Fibroblast of lung (primary cell): ENCODE results near the gene ENTR1. TPM values are rescaled to one million over a fixed set of nuclear protein-coding genes. Genes with fewer than 3 reads are reported as not detected.

Source experiments
- DNase-seq, 2 donors: peaks; one replicate each; pipeline versions ENCODE4 v3.0.0 to v3.0.0-alpha.2; 2010; ENCODE audit warnings: low read depth in 2 of 2
- H2AFZ ChIP-seq: 2 replicates; pipeline ENCODE4 v1.5.1; 2012; ENCODE audit warnings: low read length, control low read depth, inconsistent platforms
- H3K27ac ChIP-seq: 2 replicates; pipeline ENCODE4 v1.5.1; 2011; ENCODE audit warnings: low read length, control low read depth; ENCODE audit not compliant: insufficient read depth
- H3K27me3 ChIP-seq: 2 replicates; pipeline ENCODE4 v1.5.1; 2011; ENCODE audit warnings: mild to moderate bottlenecking, low read length; ENCODE audit not compliant: control insufficient read depth, insufficient read depth
- H3K36me3 ChIP-seq: 2 replicates; pipeline ENCODE4 v1.5.1; 2011; ENCODE audit warnings: low read length; ENCODE audit not compliant: control insufficient read depth, insufficient read depth
- H3K4me1 ChIP-seq: 2 replicates; pipeline ENCODE4 v1.5.1; 2011; ENCODE audit warnings: low read length; ENCODE audit not compliant: control insufficient read depth, insufficient read depth; ENCODE audit errors: extremely low read depth
- H3K4me2 ChIP-seq: 2 replicates; pipeline ENCODE4 v1.5.1; 2011; ENCODE audit warnings: low read length, control low read depth; ENCODE audit not compliant: insufficient read depth; ENCODE audit errors: extremely low read depth
- H3K4me3 ChIP-seq, 4 experiments: fragments of 200-600 bp in 1 of 4; sonication (generic) in 1 of 4; replicated peaks in 1 of 4; 2 replicates each; pipeline ENCODE4 v1.5.1; 2011 to 2016; ENCODE audit warnings: low read length in 4 of 4, low read depth in 3 of 4, mild to moderate bottlenecking in 3 of 4, control low read depth in 2 of 4, inconsistent platforms in 1 of 4, mixed read lengths in 1 of 4; ENCODE audit not compliant: insufficient read depth in 1 of 4; ENCODE audit errors: control extremely low read depth in 1 of 4
- H3K79me2 ChIP-seq: 2 replicates; pipeline ENCODE4 v1.5.1; 2012; ENCODE audit warnings: mild to moderate bottlenecking, low read length, inconsistent platforms; ENCODE audit not compliant: control insufficient read depth, insufficient read depth
- H3K9ac ChIP-seq: 2 replicates; pipeline ENCODE4 v1.5.1; 2011; ENCODE audit warnings: mild to moderate bottlenecking, low read length, control low read depth; ENCODE audit not compliant: insufficient read depth
- H3K9me3 ChIP-seq: 2 replicates; pipeline ENCODE4 v1.5.1; 2012; ENCODE audit warnings: low read depth, low read length; ENCODE audit not compliant: control insufficient read depth, insufficient read depth
- H4K20me1 ChIP-seq: 2 replicates; pipeline ENCODE4 v1.5.1; 2011; ENCODE audit warnings: low read length; ENCODE audit not compliant: control insufficient read depth, insufficient read depth; ENCODE audit errors: extremely low read depth
- CTCF ChIP-seq, 2 donors: IDR thresholded peaks in 1 of 2; conservative IDR thresholded peaks in 1 of 2; 1 replicate in 1 of 2; 2 replicates in 1 of 2; pipeline ENCODE4 v1.5.1; 2011 to 2012; ENCODE audit warnings: low read length in 2 of 2, control low read depth in 1 of 2, inconsistent platforms in 1 of 2, low read depth in 1 of 2, mild to moderate bottlenecking in 1 of 2
- EZH2 ChIP-seq: IDR thresholded peaks from 2 replicates; pipeline ENCODE4 v1.5.1; 2012; ENCODE audit warnings: low read length, control low read depth, mild to moderate bottlenecking; ENCODE audit errors: missing control alignments
- polyA plus RNA-seq, 2 donors: library from polyadenylated mRNA; depleted of rRNA in 1 of 2; stranded (reverse) in 1 of 2; unstranded in 1 of 2; fragments of >200 nt; gene quantifications; 2 replicates each; pipeline ENCODE4 v1.2.1, GENCODE V29; 2011 to 2012; ENCODE audit warnings: missing spikeins in 1 of 2
- total RNA-seq: library from RNA; depleted of rRNA; stranded (reverse); fragments of >200 nt; gene quantifications from 2 replicates; pipeline ENCODE4 v1.2.1, GENCODE V29; 2014

The ENTR1 gene
- total and polyA plus RNA-seq, 2 donors (not counting 1 experiment from before 2014, with no cell fraction given) = 24.5 to 31.9 TPM

- H4K20me1 ChIP-seq = no peaks in the 10 kb centered on the region
- no peak for TF ChIP-seq CTCF (conservative IDR thresholded peaks at IDR 0.05 in 1 of 2, IDR thresholded peaks at IDR 0.05 in 1 of 2; ENCODE audit: low read depth in 1 of 2, low read length in 2 of 2)
- no peak for TF ChIP-seq EZH2
- H3K79me2 ChIP-seq = no peaks in the 10 kb centered on the region
- H2AFZ ChIP-seq = no peak overlapping the region
- no peak overlapping the region for H3K4me3 ChIP-seq
- no peak for DNase-seq
- no peaks in the 10 kb centered on the region for H3K27me3 ChIP-seq
- peaks cover 18% of the 10 kb centered on the region for H3K4me1 ChIP-seq
- no peak overlapping the region for H3K9ac ChIP-seq
- H3K27ac ChIP-seq = no peak overlapping the region
- H3K36me3 ChIP-seq = no peaks in the 10 kb centered on the region
- no peak overlapping the region for H3K4me2 ChIP-seq
- H3K9me3 ChIP-seq = no peaks in the 10 kb centered on the region
Observed at GRCh38 chr9:136370037-136370436, 40.4 kb downstream of the ENTR1 start.

DNA sequence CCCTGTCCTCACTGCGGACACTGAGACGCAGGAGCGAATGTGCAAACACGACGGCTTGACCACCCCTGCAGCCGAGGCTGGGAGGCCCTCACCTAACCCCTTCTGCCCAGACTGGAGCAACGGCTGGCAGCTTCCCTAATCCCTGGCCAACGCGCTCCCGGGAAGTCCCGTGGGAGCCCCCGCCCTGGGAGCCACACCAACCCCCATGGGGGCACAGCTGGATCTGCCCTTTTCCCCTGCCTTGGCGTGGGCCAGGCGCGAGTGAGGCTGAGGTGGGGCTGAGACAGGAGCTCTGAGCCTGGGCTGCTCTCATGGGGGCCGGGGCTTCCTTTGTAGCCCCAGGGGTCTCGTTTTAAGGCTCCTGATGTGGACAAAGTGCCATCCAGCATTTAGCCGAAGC lies 42.2 kb downstream of the ENTR1 start:
- Histone ChIP-seq H3K27ac (no peak overlapping the region), H3K4me1 (peaks cover 11% of the 10 kb centered on the region), H3K4me2 (no peak overlapping the region), H3K9me3 (no peaks in the 10 kb centered on the region), H3K79me2 (no peaks in the 10 kb centered on the region), H3K4me3 (no peak overlapping the region), H2AFZ (no peak overlapping the region), H4K20me1 (no peaks in the 10 kb centered on the region), H3K27me3 (no peaks in the 10 kb centered on the region), H3K36me3 (no peaks in the 10 kb centered on the region), H3K9ac (no peak overlapping the region)
- TF ChIP-seq EZH2 (no peak), CTCF (conservative IDR thresholded peaks at IDR 0.05 in 1 of 2, IDR thresholded peaks at IDR 0.05 in 1 of 2; ENCODE audit: low read depth in 1 of 2, low read length in 2 of 2) (no peak)
- DNase-seq = no peak

- H2AFZ ChIP-seq = no peak overlapping the region
- no peaks in the 10 kb centered on the region for H3K9me3 ChIP-seq
- no peaks in the 10 kb centered on the region for H4K20me1 ChIP-seq
- H3K27ac ChIP-seq = no peak overlapping the region
- peaks cover 9% of the 10 kb centered on the region for H3K4me1 ChIP-seq
- no peaks in the 10 kb centered on the region for H3K27me3 ChIP-seq
- H3K4me2 ChIP-seq = no peak overlapping the region
- no peak for DNase-seq
- H3K79me2 ChIP-seq = no peaks in the 10 kb centered on the region
- no peak overlapping the region for H3K9ac ChIP-seq
- TF ChIP-seq CTCF (conservative IDR thresholded peaks at IDR 0.05 in 1 of 2, IDR thresholded peaks at IDR 0.05 in 1 of 2; ENCODE audit: low read depth in 1 of 2, low read length in 2 of 2) = no peak
- H3K36me3 ChIP-seq = no peaks in the 10 kb centered on the region
- no peak overlapping the region for H3K4me3 ChIP-seq
Observed at GRCh38 chr9:136367296-136368145, 42.9 kb downstream of the ENTR1 start.
